Measurements from ENCODE around the gene MICAL3.

The MICAL3 gene

DNA sequence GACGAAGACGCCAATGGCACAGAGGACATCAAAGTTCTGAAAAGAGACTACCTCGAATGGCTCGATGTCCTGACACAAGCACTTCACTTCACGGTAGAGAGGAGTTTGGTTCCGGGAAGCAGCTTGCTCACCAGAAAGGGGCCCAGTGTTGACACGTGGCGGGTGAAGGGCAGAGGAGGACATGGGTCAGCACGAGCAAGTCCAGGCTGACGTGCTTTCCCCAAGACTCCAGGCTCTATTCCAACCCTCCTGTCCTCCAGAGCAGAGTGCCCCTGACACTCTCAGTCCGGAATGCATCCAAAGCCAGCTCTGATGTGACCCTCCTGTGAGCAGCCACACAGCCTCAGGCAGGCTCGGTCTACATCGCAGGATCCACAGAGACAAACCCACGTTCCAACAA lies 172.6 kb downstream of the MICAL3 start:
- Mint-ChIP-seq H3K27ac (no peak overlapping the region), H3K4me3 (no peak overlapping the region), H3K9me3 (no peaks in the 10 kb centered on the region), H3K27me3 (ENCODE audit: low read depth) (no peaks in the 10 kb centered on the region), H3K4me1 (ENCODE audit: low read depth) (no peaks in the 10 kb centered on the region), H3K36me3 (ENCODE audit: low read depth) (no peaks in the 10 kb centered on the region)

DNA sequence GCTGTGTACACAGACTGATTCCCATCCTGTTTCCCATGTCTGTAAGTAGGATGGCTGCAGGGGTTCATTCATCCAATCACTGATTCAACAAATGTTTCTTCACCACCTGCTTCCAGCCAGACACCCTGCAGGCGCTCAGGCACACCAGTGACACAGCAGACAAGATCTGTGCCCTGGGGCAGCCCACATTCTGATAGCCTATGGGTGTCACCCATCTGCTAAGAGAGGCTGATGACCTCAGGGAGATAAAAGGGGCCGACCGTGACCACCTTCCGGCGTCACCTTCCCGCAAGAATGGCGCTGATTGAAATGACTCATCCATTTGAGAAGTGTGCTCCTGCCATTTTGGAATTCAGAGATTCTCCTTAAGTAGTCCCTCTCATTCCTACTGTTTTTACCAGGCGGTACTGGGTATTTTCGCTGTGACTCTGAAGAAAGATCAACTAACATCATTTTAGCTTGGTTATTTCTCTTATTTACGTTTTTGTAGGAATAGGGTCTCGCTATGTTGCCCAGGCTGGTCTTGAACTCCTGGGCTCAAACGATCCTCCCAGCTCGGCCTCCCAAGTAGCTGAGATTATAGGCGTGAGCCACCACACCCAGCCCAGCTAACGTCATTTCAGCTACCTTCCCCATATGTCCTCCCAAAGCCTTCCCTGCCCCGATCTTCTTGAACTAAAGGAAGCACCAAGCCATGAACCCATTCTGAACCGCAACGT lies 176.8 kb downstream of the MICAL3 start:
- H3K4me3 Mint-ChIP-seq, result no peak overlapping the region
- H3K27ac Mint-ChIP-seq, result no peak overlapping the region

DNA sequence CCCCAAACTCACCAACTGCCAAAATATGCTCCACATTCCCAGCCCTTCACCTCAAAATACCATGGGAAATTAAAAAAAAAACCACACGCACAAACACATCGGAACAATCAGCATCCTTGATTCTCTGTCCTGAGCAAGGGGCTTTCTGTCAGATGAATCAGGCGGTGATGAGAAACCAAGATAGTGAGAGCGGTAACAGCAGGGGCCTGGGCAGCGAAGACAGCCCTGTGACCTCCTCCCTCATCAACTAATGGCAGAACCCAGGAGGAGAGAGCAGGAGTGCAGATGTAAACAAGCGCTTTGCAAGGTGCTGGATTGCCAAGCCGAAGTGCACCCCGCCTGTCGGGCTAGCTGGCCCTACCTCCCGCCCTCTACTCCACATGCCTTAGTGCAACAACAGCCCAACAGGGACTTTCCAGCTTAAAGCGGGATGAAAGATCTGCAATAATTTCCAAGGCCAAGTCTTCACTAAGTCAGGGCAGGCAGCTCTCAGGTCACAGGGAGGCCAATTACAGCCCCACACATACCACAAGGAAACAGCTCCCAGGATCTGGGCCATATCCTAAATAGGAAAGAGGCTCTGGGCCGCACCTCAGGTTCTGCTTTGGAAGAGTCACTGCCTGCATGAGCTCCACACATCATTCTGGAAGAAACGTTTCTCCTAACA lies 177.9 kb downstream of the MICAL3 start:
- peaks cover 2% of the 10 kb centered on the region for H3K36me3 Mint-ChIP-seq (ENCODE audit: low read depth)
- H3K27me3 Mint-ChIP-seq (ENCODE audit: low read depth), result no peaks in the 10 kb centered on the region
- no peaks in the 10 kb centered on the region for H3K9me3 Mint-ChIP-seq
- H3K4me1 Mint-ChIP-seq (ENCODE audit: low read depth), result peaks cover 6% of the 10 kb centered on the region
- H3K27ac Mint-ChIP-seq, result no peak overlapping the region
- H3K4me3 Mint-ChIP-seq, result no peak overlapping the region

More for the DNA sequence above, 176.8 kb downstream of the MICAL3 start:
- H3K9me3 Mint-ChIP-seq, result no peaks in the 10 kb centered on the region
- peaks cover 4% of the 10 kb centered on the region for H3K4me1 Mint-ChIP-seq (ENCODE audit: low read depth)
- H3K27me3 Mint-ChIP-seq (ENCODE audit: low read depth), result no peaks in the 10 kb centered on the region
- H3K36me3 Mint-ChIP-seq (ENCODE audit: low read depth), result peaks cover 2% of the 10 kb centered on the region

DNA sequence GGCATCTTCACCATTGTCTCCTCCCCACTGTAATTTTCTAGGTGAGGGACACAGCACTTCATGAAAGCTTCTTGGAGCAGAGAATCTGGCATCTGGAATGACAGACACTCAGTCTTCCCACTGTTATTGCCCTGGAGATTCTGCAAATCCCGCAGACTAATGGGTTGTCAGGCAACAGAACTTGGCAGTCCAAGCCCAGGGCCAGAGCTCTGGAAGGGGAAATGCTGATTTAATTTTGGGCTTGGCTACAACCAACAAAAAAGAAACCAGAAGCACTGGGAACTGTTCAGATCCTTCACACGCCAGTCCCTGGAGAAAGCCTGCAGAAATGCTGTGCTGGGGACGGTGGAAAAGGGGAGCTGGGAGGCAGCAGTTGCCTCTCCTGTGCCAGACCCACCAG lies 178.6 kb downstream of the MICAL3 start:
- Mint-ChIP-seq H3K36me3 (ENCODE audit: low read depth) (peaks cover 2% of the 10 kb centered on the region), H3K27ac (no peak overlapping the region), H3K27me3 (ENCODE audit: low read depth) (no peaks in the 10 kb centered on the region), H3K4me3 (no peak overlapping the region), H3K4me1 (ENCODE audit: low read depth) (peaks cover 6% of the 10 kb centered on the region), H3K9me3 (no peaks in the 10 kb centered on the region)

GRCh38 chr22:17845327-17845726 lies 179.0 kb downstream of the MICAL3 start:
- Mint-ChIP-seq H3K4me1 (ENCODE audit: low read depth) (peaks cover 6% of the 10 kb centered on the region), H3K27me3 (ENCODE audit: low read depth) (no peaks in the 10 kb centered on the region), H3K9me3 (no peaks in the 10 kb centered on the region), H3K4me3 (no peak overlapping the region), H3K36me3 (ENCODE audit: low read depth) (peaks cover 2% of the 10 kb centered on the region), H3K27ac (no peak overlapping the region)

- Mint-ChIP-seq H3K4me3 (no peak overlapping the region), H3K27me3 (ENCODE audit: low read depth) (no peaks in the 10 kb centered on the region), H3K9me3 (no peaks in the 10 kb centered on the region), H3K36me3 (ENCODE audit: low read depth) (peaks cover 2% of the 10 kb centered on the region), H3K27ac (no peak overlapping the region), H3K4me1 (ENCODE audit: low read depth) (peaks cover 6% of the 10 kb centered on the region)
Measured at GRCh38 chr22:17844150-17844549, 180.2 kb downstream of the MICAL3 start.

- Mint-ChIP-seq H3K36me3 (ENCODE audit: low read depth) (peaks cover 2% of the 10 kb centered on the region), H3K27me3 (ENCODE audit: low read depth) (no peaks in the 10 kb centered on the region), H3K27ac (no peak overlapping the region), H3K9me3 (no peaks in the 10 kb centered on the region), H3K4me3 (no peak overlapping the region), H3K4me1 (ENCODE audit: low read depth) (peaks cover 6% of the 10 kb centered on the region)
Measured at GRCh38 chr22:17842386-17842785, 182.0 kb downstream of the MICAL3 start.

DNA sequence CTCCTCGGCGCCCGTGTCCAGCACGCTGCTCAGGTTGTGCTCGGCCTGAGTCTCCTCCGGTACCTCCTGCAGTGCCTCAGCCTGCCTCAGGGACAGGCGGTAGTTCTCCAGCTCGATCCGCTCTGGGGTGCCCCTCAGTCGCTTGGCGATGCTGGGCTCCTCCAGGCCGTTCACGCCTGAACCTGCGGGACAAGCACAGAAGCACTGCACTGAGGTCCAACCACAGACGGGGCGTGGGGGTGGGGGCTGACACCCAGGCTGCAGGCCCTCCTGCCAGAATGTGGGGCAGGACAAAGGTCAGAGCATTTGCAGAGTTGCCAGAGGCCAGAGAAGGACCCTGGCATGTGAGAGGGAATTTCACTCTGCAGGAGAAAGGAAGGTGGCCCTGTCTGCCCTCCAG lies 182.5 kb downstream of the MICAL3 start:
- H3K4me3 Mint-ChIP-seq, result no peak overlapping the region

GRCh38 chr22:17838180-17838865 lies 186.0 kb downstream of the MICAL3 start:
- Mint-ChIP-seq H3K27ac (no peak overlapping the region), H3K27me3 (ENCODE audit: low read depth) (no peaks in the 10 kb centered on the region), H3K9me3 (no peaks in the 10 kb centered on the region), H3K4me3 (no peak overlapping the region), H3K36me3 (ENCODE audit: low read depth) (peaks cover 2% of the 10 kb centered on the region), H3K4me1 (ENCODE audit: low read depth) (peaks cover 6% of the 10 kb centered on the region)

More for the DNA sequence above, 182.5 kb downstream of the MICAL3 start:
- H3K4me1 Mint-ChIP-seq (ENCODE audit: low read depth), result peaks cover 6% of the 10 kb centered on the region
- H3K9me3 Mint-ChIP-seq, result no peaks in the 10 kb centered on the region
- no peaks in the 10 kb centered on the region for H3K27me3 Mint-ChIP-seq (ENCODE audit: low read depth)
- no peak overlapping the region for H3K27ac Mint-ChIP-seq
- H3K36me3 Mint-ChIP-seq (ENCODE audit: low read depth), result peaks cover 2% of the 10 kb centered on the region

GRCh38 chr22:17836992-17837742 lies 187.2 kb downstream of the MICAL3 start:
- no peaks in the 10 kb centered on the region for H3K27me3 Mint-ChIP-seq (ENCODE audit: low read depth)
- H3K9me3 Mint-ChIP-seq, result no peaks in the 10 kb centered on the region
- H3K4me1 Mint-ChIP-seq (ENCODE audit: low read depth), result no peaks in the 10 kb centered on the region
- no peaks in the 10 kb centered on the region for H3K36me3 Mint-ChIP-seq (ENCODE audit: low read depth)
- H3K4me3 Mint-ChIP-seq, result no peak overlapping the region
- H3K27ac Mint-ChIP-seq, result no peak overlapping the region

DNA sequence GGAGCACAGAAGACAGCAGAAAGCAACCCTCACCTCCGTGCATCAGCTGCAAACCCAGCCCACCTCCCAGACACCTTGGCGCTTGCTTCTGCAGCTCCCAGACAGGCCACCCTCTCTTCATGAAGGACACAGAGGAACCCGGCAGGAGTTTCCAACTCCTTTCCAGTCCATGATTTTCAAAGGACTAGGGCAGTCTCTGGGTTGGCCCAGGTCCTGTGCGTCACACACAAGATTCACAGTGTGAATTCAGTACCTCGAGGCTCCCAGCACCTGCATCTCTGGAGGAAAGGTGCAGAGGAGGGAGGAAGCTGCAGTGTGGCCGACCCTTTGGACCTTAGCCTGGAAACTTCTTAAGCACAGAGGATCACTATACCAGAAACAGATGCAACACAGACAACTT lies 189.1 kb downstream of the MICAL3 start:
- no peaks in the 10 kb centered on the region for H3K36me3 Mint-ChIP-seq (ENCODE audit: low read depth)
- no peaks in the 10 kb centered on the region for H3K9me3 Mint-ChIP-seq
- no peak overlapping the region for H3K4me3 Mint-ChIP-seq
- H3K4me1 Mint-ChIP-seq (ENCODE audit: low read depth), result peaks cover under 1% of the 10 kb centered on the region
- no peak overlapping the region for H3K27ac Mint-ChIP-seq
- no peaks in the 10 kb centered on the region for H3K27me3 Mint-ChIP-seq (ENCODE audit: low read depth)

- Mint-ChIP-seq H3K9me3 (no peaks in the 10 kb centered on the region), H3K27me3 (ENCODE audit: low read depth) (no peaks in the 10 kb centered on the region), H3K4me1 (ENCODE audit: low read depth) (peaks cover 7% of the 10 kb centered on the region), H3K27ac (no peak overlapping the region), H3K4me3 (no peak overlapping the region), H3K36me3 (ENCODE audit: low read depth) (no peaks in the 10 kb centered on the region)
Measured at GRCh38 chr22:17833489-17833888, 190.9 kb downstream of the MICAL3 start.

DNA sequence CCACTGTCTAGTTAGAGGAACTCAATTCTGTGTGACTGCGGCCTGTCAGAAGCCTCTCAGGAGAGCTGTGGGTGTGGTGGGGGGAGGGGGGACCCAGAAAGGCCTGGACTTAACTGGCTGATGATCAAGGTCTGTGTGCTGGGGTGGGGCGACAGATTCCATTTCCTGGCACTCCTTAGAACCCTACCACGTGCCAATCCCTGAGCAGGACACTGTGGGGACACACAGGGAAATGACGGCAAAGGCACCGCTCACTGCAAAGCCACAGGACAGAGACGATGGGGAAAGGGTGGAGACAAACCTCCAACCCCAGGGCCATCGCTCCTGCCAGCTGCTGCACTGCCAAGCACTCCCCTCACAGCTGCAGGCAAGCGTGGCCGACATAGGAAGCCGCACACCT lies 191.7 kb downstream of the MICAL3 start:
- no peak overlapping the region for H3K4me3 Mint-ChIP-seq
- H3K36me3 Mint-ChIP-seq (ENCODE audit: low read depth), result no peaks in the 10 kb centered on the region
- H3K27me3 Mint-ChIP-seq (ENCODE audit: low read depth), result no peaks in the 10 kb centered on the region

DNA sequence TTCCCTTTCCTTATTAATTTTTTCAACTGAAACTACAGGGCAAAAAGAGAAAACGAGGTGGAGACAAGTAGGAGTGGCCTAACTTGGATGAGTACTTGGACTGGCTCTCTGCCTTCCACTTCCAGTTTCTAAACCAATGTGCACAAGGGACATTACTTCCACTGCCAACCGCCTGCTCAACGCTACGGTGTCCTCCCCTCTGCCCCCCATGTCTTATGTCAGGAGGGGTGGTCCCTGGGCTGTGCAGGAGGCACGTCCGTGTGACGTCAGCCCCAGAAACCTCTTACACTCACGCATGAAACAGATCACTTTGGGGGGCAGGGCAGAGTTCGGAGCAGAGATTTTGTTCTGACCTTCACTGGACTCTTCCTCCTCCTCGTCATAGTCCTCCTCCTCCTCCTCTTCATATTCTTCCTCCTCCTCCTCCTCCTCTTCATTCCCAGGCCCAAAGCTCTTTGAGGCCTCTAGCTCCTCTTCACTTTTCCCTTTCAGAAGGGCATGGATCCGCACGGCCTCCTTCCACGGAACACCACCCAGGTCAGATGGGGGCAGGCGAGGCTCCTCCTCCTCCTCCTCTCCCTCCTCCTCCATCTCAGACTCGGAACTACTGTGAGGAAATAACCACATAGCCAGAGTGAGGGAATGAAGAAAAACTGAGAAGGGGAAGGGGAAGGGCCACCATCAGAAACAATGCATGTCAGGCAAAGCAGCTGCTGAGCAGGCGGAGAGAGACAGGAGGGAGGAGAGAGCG lies 192.7 kb downstream of the MICAL3 start:
- no peaks in the 10 kb centered on the region for H3K9me3 Mint-ChIP-seq
- no peaks in the 10 kb centered on the region for H3K36me3 Mint-ChIP-seq (ENCODE audit: low read depth)
- no peak overlapping the region for H3K27ac Mint-ChIP-seq
- no peak overlapping the region for H3K4me3 Mint-ChIP-seq
- peaks cover 7% of the 10 kb centered on the region for H3K4me1 Mint-ChIP-seq (ENCODE audit: low read depth)
- H3K27me3 Mint-ChIP-seq (ENCODE audit: low read depth), result no peaks in the 10 kb centered on the region

More for the DNA sequence above, 191.7 kb downstream of the MICAL3 start:
- Mint-ChIP-seq H3K9me3 (no peaks in the 10 kb centered on the region), H3K4me1 (ENCODE audit: low read depth) (peaks cover 7% of the 10 kb centered on the region), H3K27ac (no peak overlapping the region)
